HepG2 (cell line): ENCODE results near the gene KIF17. TPM values are rescaled to one million over a fixed set of nuclear protein-coding genes. Genes with fewer than 3 reads are reported as not detected.

Experiments used
- ATAC-seq: fragments of 200-7000 bp; cut with Tn5 transposase; 3 replicates; pipeline ENCODE4 v1.9.1; 2020; ENCODE audit warnings: mild to moderate bottlenecking, moderate library complexity
- BruUV-seq: library from RNA; stranded (reverse); fragments of 400-500 nt; replicated peaks from 2 replicates; lab custom pipeline; 2021; lab: Mats Ljungman, UMichigan
- CTCF ChIA-PET: fragments of 300-600 bp; formaldehyde crosslinking; extraction: SDS; loops from one replicate; lab custom pipeline; 2021; ENCODE audit warnings: low total read pairs, inconsistent platforms, low intra/inter-chr PET ratio; lab: Yijun Ruan, JAX
- POLR2A ChIA-PET: fragments of 350-600 bp; sonication (Branson Sonifier 250); formaldehyde crosslinking; loops from one replicate; lab custom pipeline; 2020; ENCODE audit warnings: antibody characterized with exemption, inconsistent platforms; lab: Yijun Ruan, JAX
- DNase-seq: peaks from one replicate; pipeline ENCODE4 v3.0.0-alpha.2; 2015; ENCODE audit warnings: low spot score
- FAIRE-seq: peaks from 3 replicates; lab custom pipeline; 2011; peaks lifted over from hg19 to GRCh38; lab: Jason Lieb, UNC
- H2AFZ ChIP-seq: one replicate; pipeline ENCODE4 v1.6.1; 2011; ENCODE audit warnings: low read length, inconsistent platforms
- H3K27ac ChIP-seq: fragments of 300-600 bp; 3 replicates; pipeline ENCODE4 v1.8.0; 2011; ENCODE audit warnings: mixed run types, mild to moderate bottlenecking, mixed read lengths, low read length, inconsistent platforms; ENCODE audit not compliant: insufficient read depth; ENCODE audit errors: extremely low read length
- H3K27me3 ChIP-seq, 2 experiments: fragments of 200-600 bp in 1 of 2; 2 replicates in 1 of 2; 3 replicates in 1 of 2; pipeline versions ENCODE4 v1.6.0 to v1.8.0; 2011; ENCODE audit warnings: low read length in 2 of 2, mild to moderate bottlenecking in 2 of 2, moderate library complexity in 2 of 2, inconsistent platforms in 1 of 2; ENCODE audit not compliant: insufficient read depth in 2 of 2, control insufficient read depth in 1 of 2
- H3K36me3 ChIP-seq, 2 experiments: fragments of 200-600 bp in 1 of 2; replicated peaks in 1 of 2; 2 replicates in 1 of 2; 3 replicates in 1 of 2; pipeline versions ENCODE4 v1.5.1 to v1.8.0; 2011; ENCODE audit warnings: low read length in 2 of 2, inconsistent platforms in 1 of 2; ENCODE audit not compliant: insufficient read depth in 2 of 2, control insufficient read depth in 1 of 2
- H3K4me1 ChIP-seq: 2 replicates; pipeline ENCODE4 v1.5.1; 2012; ENCODE audit warnings: low read length, inconsistent platforms; ENCODE audit not compliant: insufficient read depth
- H3K4me2 ChIP-seq: 2 replicates; pipeline ENCODE4 v1.6.0; 2011; ENCODE audit warnings: low read depth, low read length, inconsistent platforms
- H3K4me3 ChIP-seq, 3 experiments: fragments of 200-600 bp in 1 of 3; sonication (generic), shearing (Covaris generic) in 1 of 3; replicated peaks in 1 of 3; 2 replicates each; pipeline ENCODE4 v1.5.1; 2011 to 2016; ENCODE audit warnings: low read length in 3 of 3, inconsistent platforms in 2 of 3, low read depth in 2 of 3, mild to moderate bottlenecking in 2 of 3, control low read depth in 1 of 3, mixed read lengths in 1 of 3; ENCODE audit not compliant: insufficient read depth in 1 of 3
- H3K79me2 ChIP-seq: one replicate; pipeline ENCODE4 v1.6.1; 2011; ENCODE audit warnings: low read length, inconsistent platforms; ENCODE audit not compliant: insufficient read depth
- H3K9ac ChIP-seq: 2 replicates; pipeline ENCODE4 v1.6.0; 2011; ENCODE audit warnings: mild to moderate bottlenecking, low read depth, low read length, inconsistent platforms; ENCODE audit not compliant: insufficient read depth
- H3K9me3 ChIP-seq: 2 replicates; pipeline ENCODE4 v1.5.1; 2012; ENCODE audit warnings: mild to moderate bottlenecking, low read length
- H4K20me1 ChIP-seq: 2 replicates; pipeline ENCODE4 v1.6.0; 2011; ENCODE audit warnings: inconsistent platforms, mild to moderate bottlenecking, low read length, moderate library complexity; ENCODE audit not compliant: insufficient read depth
- AHDC1 ChIP-seq: sonication (generic); formaldehyde crosslinking; IDR thresholded peaks from 2 replicates; pipeline ENCODE4 v1.5.1; 2020; ENCODE audit warnings: mild to moderate bottlenecking, missing genetic modification reagents, borderline replicate concordance
- RARG ChIP-seq: sonication (generic); formaldehyde crosslinking; IDR thresholded peaks from 2 replicates; pipeline ENCODE4 v1.4.0; 2020; ENCODE audit warnings: low read depth, mild to moderate bottlenecking, missing genetic modification reagents
- ZMYM4 ChIP-seq: sonication (generic); formaldehyde crosslinking; IDR thresholded peaks from 2 replicates; pipeline ENCODE4 v1.8.1; 2023; ENCODE audit warnings: mild to moderate bottlenecking, missing genetic modification reagents
- ZNF180 ChIP-seq: sonication (generic); formaldehyde crosslinking; IDR thresholded peaks from 2 replicates; pipeline ENCODE4 v1.4.0; 2020; ENCODE audit warnings: low read depth, missing genetic modification reagents, borderline replicate concordance
- ZNF768 ChIP-seq: sonication (generic); formaldehyde crosslinking; IDR thresholded peaks from 2 replicates; pipeline ENCODE4 v1.4.0; 2020; ENCODE audit warnings: missing genetic modification reagents
- WGBS: methylation state at CpG from one replicate; pipeline ENCODE4 v1.1.6; 2017; ENCODE audit warnings: low lambda C conversion rate; 5-methylcytosine and 5-hydroxymethylcytosine counted together
- in situ Hi-C: cut with HindIII; loops from 2 replicates; pipeline ENCODE4 v1.10.0; 2017; ENCODE audit warnings: low pct_unique_long_range_greater_than_20kb; ENCODE audit not compliant: extremely low pct_ligation_motif_present
- intact Hi-C: fragments of 100-400 bp; cut with micrococcal nuclease; formaldehyde crosslinking; loops from one replicate; pipeline ENCODE4 v1.10.0; 2022; ENCODE audit not compliant: unreplicated experiment
- polyA plus RNA-seq, 8 experiments: library from polyadenylated mRNA; depleted of rRNA in 3 of 8; stranded (reverse) in 7 of 8; unstranded in 1 of 8; fragments of >200 nt; fragmentation: Illumina TruSeq in 4 of 8; extraction: Trizol in 4 of 8; gene quantifications; 2 replicates each; pipeline versions ENCODE4 v1.2.1 to v1.2.3, GENCODE V29; 2011 to 2016; ENCODE audit warnings: low read depth in 4 of 8, missing spikeins in 1 of 8, mixed read lengths in 1 of 8; ENCODE audit not compliant: insufficient read depth in 1 of 8
- total RNA-seq, 5 experiments: library from RNA; depleted of rRNA; stranded (reverse); fragments of >200 nt; fragmentation: Illumina TruSeq; extraction: Trizol; gene quantifications; 2 replicates each; pipeline ENCODE4 v1.2.3, GENCODE V29; 2016; ENCODE audit warnings: low read depth in 1 of 5
- TF ChIP-seq, protein P1 (sequence below): sonication (generic); formaldehyde crosslinking; IDR thresholded peaks from 2 replicates; pipeline ENCODE4 v1.4.0; 2020; ENCODE audit warnings: missing genetic modification reagents

Gene KIF17
- total and polyA plus RNA-seq, 2 of the 13 experiments (the other 11 are each of a cell fraction or from before 2014, with no cell fraction given), result 0.24 to 0.44 TPM

GRCh38 chr1:20730690-20731056 is 12.9 kb upstream of the KIF17 start:
- no peaks in the 10 kb centered on the region for H3K36me3 ChIP-seq
- peaks cover 5 to 21% of the 10 kb centered on the region in 2 experiments; a peak in 3 of 5 replicates for H3K27me3 ChIP-seq
- H2AFZ ChIP-seq, result no peak overlapping the region
- no peak for TF ChIP-seq RARG (CRISPR knock-in tag)
- peak; percentile 99 for TF ChIP-seq ZNF768 (CRISPR knock-in tag)
- TF ChIP-seq, all 625 proteins: peak for 1
- FAIRE-seq (no peak), DNase-seq (no peak), ATAC-seq (no peak)
- BruUV-seq, result no TSS peak
- Histone ChIP-seq H3K9ac (no peak overlapping the region), H3K4me3 (0 out of 6 replicates have a peak overlapping the region, but pooled peaks of 1 of the 3 experiments have one; percentile 3), H3K27ac (no peak overlapping the region), H3K4me2 (peak overlapping the region; percentile 99; the same call in 1 of the 2 replicates), H3K4me1 (peaks cover 57% of the 10 kb centered on the region), H3K9me3 (no peaks in the 10 kb centered on the region), H3K79me2 (no peaks in the 10 kb centered on the region), H4K20me1 (no peaks in the 10 kb centered on the region)
- ChIA-PET CTCF (no interaction called here), POLR2A (interaction anchor here (1.7 kb wide), 1 partner anchor 56 kb away, joined by 4 read pairs; the partner anchor contains the start of gene HP1BP3)
- intact Hi-C loops (no loop called here), in situ Hi-C loops (no loop called here)
- WGBS, result 60% methylated on average over 4 of the region's 4 CpGs

DNA sequence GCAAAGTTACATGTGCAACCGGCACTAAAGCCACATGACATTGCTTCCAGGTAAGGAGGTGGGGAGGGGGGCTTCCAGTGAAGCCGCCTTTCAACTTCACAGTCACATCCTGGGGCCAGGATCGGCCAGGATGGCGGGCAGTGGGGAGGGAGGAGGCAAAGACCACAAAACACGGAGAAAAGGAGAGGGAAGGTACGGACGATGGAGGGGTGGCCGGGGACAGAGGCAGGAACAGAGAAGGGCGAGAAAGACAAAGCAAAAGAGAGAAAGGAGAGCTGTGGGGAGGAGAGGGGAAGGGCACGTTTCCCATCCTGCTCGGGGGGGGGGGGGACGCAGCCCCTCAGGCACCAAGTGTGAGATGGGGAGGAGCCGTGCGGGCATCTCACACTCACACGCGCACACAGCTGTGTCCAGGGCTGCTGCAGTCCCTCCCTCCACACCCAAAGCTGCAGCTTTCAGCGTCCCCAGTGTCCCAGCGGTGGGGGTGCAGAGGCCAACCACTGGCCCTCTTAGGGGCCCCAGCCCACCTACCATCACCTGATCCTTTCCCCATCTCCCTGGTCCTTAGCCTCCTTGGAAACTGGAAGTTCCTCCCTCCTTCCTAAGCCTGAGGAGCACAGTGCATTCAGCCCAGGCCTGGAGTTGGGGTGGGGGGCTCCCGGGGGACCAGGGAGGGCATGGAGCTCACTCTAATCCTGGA is 12.3 kb upstream of the KIF17 start:
- in situ Hi-C loops, result no loop called here
- no peak for TF ChIP-seq AHDC1 (CRISPR knock-in tag)
- TF ChIP-seq ZNF180 (CRISPR knock-in tag), result no peak
- TF ChIP-seq ZMYM4 (CRISPR knock-in tag), result no peak
- TF ChIP-seq, protein P1, sequence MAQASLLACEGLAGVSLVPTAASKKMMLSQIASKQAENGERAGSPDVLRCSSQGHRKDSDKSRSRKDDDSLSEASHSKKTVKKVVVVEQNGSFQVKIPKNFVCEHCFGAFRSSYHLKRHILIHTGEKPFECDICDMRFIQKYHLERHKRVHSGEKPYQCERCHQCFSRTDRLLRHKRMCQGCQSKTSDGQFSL (CRISPR knock-in tag), result peak; percentile 19; the same call in 1 of the 2 replicates
- TF ChIP-seq, all 625 proteins: peak for 1
- FAIRE-seq, result no peak

More for the DNA sequence above, 12.3 kb upstream of the KIF17 start:
- Histone ChIP-seq H3K4me1 (peaks cover 57% of the 10 kb centered on the region), H3K27me3 (peaks cover 5 to 21% of the 10 kb centered on the region in 2 experiments; a peak in 3 of 5 replicates), H4K20me1 (no peaks in the 10 kb centered on the region), H3K27ac (no peak overlapping the region), H3K9me3 (no peaks in the 10 kb centered on the region), H3K4me2 (peak overlapping the region; percentile 64), H3K9ac (no peak overlapping the region), H2AFZ (no peak overlapping the region), H3K36me3 (no peaks in the 10 kb centered on the region), H3K4me3 (peak overlapping the region in 2 of 3 experiments; percentile 3 to 37; a peak in 2 of 6 replicates), H3K79me2 (no peaks in the 10 kb centered on the region)
- DNase-seq (no peak), ATAC-seq (no peak)
- ChIA-PET CTCF (no interaction called here), POLR2A (interaction anchor here (1.7 kb wide), 1 partner anchor 57 kb away, joined by 4 read pairs; the partner anchor contains the start of gene HP1BP3)
- WGBS, result 13% methylated on average over 14 of the region's 19 CpGs
- intact Hi-C loops, result no loop called here
- BruUV-seq, result no TSS peak
